RWPE1 (cell line): ENCODE measurements around the gene IL12RB2.

Experiments used
- CTCF ChIA-PET: fragments of 350-600 bp; sonication (Branson Sonifier 250); formaldehyde crosslinking; extraction: SDS; loops from one replicate; lab custom pipeline; 2021; lab: Yijun Ruan, JAX
- POLR2A ChIA-PET: fragments of 400-600 bp; formaldehyde crosslinking; extraction: SDS; loops from one replicate; lab custom pipeline; 2020; ENCODE audit warnings: antibody characterized with exemption; ENCODE audit not compliant: low non-redundant PET; lab: Yijun Ruan, JAX
- DNase-seq: peaks from one replicate; pipeline ENCODE4 v3.0.0; 2012; ENCODE audit warnings: low spot score
- H3K27ac ChIP-seq: fragments of 450-650 bp; 2 replicates; pipeline ENCODE4 v1.5.1; 2017
- CTCF ChIP-seq: fragments of 450-650 bp; conservative IDR thresholded peaks from 2 replicates; pipeline ENCODE4 v1.5.1; 2017; ENCODE audit warnings: low read depth, mild to moderate bottlenecking

The IL12RB2 gene

GRCh38 chr1:67316918-67317317 is 9.2 kb downstream of the IL12RB2 start:
- CTCF ChIA-PET, result interaction anchor here (0.7 kb wide), 1 partner anchor 112 kb away, joined by 3 read pairs; no protein-coding TSS in a partner anchor
- TF ChIP-seq CTCF, result no peak
- POLR2A ChIA-PET, result interaction anchor here (0.6 kb wide), 1 partner anchor 32 kb away, joined by 3 read pairs; no protein-coding TSS in a partner anchor
- DNase-seq, result no peak
- H3K27ac ChIP-seq, result no peak overlapping the region

GRCh38 chr1:67317803-67318202 is 10.1 kb downstream of the IL12RB2 start:
- POLR2A ChIA-PET, result no interaction called here
- no peak for TF ChIP-seq CTCF
- DNase-seq, result no peak
- H3K27ac ChIP-seq, result no peak overlapping the region
- CTCF ChIA-PET, result no interaction called here

- ChIA-PET CTCF (interaction anchor here (0.6 kb wide), 1 partner anchor 29 kb away, joined by 3 read pairs; no protein-coding TSS in a partner anchor), POLR2A (interaction anchor here (0.7 kb wide), 1 partner anchor 17 kb away, joined by 4 read pairs; no protein-coding TSS in a partner anchor)
- H3K27ac ChIP-seq, result no peak overlapping the region
- DNase-seq, result no peak
- no peak for TF ChIP-seq CTCF
Measured at GRCh38 chr1:67322442-67322841, 14.8 kb downstream of the IL12RB2 start.

- POLR2A ChIA-PET, result no interaction called here
Measured at GRCh38 chr1:67323087-67323486, 15.4 kb downstream of the IL12RB2 start.

GRCh38 chr1:67324068-67324467 is 16.4 kb downstream of the IL12RB2 start:
- no peak for TF ChIP-seq CTCF
- POLR2A ChIA-PET, result no interaction called here
- DNase-seq, result no peak
- CTCF ChIA-PET, result no interaction called here
- H3K27ac ChIP-seq, result no peak overlapping the region

More at GRCh38 chr1:67323087-67323486, 15.4 kb downstream of the IL12RB2 start:
- CTCF ChIA-PET, result interaction anchor here (0.5 kb wide), 1 partner anchor 22 kb away, joined by 6 read pairs; no protein-coding TSS in a partner anchor
- H3K27ac ChIP-seq, result no peak overlapping the region
- TF ChIP-seq CTCF, result no peak
- no peak for DNase-seq

- no peak overlapping the region for H3K27ac ChIP-seq
- ChIA-PET CTCF (no interaction called here), POLR2A (no interaction called here)
- DNase-seq, result peak; percentile 34
- TF ChIP-seq CTCF, result no peak
Measured at GRCh38 chr1:67327864-67328466, 20.3 kb downstream of the IL12RB2 start.
